ENCODE measurements around the gene CNIH4.

GRCh38 chr1:224356685-224357625 is at the start of gene CNIH4:
- no peak for TF ChIP-seq CTCF (IDR thresholded peaks at IDR 0.05; ENCODE audit: insufficient read depth, low read depth, low read length)
- TF ChIP-seq EZH2 (IDR thresholded peaks at IDR 0.05; ENCODE audit: insufficient read depth, low read length): no peak

Measured in astrocyte (in vitro differentiated cells and primary cell).